Sigmoid colon (tissue), 4 donors: ENCODE measurements around the gene RAD51.

Experiments
- EP300 ChIP-seq, 4 donors: sonication (generic); formaldehyde crosslinking; IDR thresholded peaks; one replicate each; pipeline ENCODE4 v1.6.1; 2017; ENCODE audit warnings: antibody characterized with exemption in 4 of 4
- POLR2A ChIP-seq, 2 donors: fragments of 450-650 bp; IDR thresholded peaks; one replicate each; pipeline ENCODE4 v1.6.1; 2016; ENCODE audit warnings: antibody characterized with exemption in 2 of 2, mild to moderate bottlenecking in 2 of 2, moderate library complexity in 2 of 2
- TF ChIP-seq, protein P1 (sequence below), 4 experiments: fragments of 450-650 bp in 3 of 4; fragments of 200-600 bp in 1 of 4; IDR thresholded peaks; one replicate each; pipeline ENCODE4 v1.5.1; 2016 to 2019; ENCODE audit warnings: antibody characterized with exemption in 4 of 4, mild to moderate bottlenecking in 3 of 4, moderate library complexity in 2 of 4

DNA sequence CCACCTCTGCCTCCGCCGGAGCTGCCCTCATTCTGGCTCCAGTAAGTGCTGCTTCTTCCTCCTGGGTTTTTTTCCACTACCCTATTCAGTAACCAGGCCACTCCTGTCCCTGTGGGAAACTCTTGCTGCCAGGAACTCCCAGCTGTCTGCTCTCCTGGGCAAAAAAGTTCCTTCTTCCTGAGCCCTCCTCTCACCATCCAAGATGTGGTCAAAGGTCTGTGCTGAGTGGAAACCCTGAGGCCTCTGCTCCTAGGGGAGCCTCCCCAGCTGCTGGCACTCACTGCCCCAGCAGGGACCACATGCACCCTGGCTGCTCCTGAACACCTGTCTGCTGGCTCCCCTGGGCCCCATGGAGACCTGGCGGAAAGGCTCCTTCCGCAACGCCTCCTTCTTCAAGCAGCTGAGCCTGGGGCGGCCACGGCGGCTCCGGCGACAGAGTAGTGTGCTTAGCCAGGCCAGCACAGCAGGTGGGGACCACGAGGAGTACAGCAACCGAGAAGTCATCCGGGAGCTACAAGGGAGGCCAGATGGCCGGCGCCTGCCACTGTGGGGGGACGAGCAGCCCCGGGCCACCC is 75.3 kb downstream of the RAD51 start:
- TF ChIP-seq, protein P1, sequence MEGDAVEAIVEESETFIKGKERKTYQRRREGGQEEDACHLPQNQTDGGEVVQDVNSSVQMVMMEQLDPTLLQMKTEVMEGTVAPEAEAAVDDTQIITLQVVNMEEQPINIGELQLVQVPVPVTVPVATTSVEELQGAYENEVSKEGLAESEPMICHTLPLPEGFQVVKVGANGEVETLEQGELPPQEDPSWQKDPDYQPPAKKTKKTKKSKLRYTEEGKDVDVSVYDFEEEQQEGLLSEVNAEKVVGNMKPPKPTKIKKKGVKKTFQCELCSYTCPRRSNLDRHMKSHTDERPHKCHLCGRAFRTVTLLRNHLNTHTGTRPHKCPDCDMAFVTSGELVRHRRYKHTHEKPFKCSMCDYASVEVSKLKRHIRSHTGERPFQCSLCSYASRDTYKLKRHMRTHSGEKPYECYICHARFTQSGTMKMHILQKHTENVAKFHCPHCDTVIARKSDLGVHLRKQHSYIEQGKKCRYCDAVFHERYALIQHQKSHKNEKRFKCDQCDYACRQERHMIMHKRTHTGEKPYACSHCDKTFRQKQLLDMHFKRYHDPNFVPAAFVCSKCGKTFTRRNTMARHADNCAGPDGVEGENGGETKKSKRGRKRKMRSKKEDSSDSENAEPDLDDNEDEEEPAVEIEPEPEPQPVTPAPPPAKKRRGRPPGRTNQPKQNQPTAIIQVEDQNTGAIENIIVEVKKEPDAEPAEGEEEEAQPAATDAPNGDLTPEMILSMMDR (IDR thresholded peaks at IDR 0.05), result no peak
- TF ChIP-seq POLR2A (IDR thresholded peaks at IDR 0.05), result no peak
- TF ChIP-seq EP300 (IDR thresholded peaks at IDR 0.05), result no peak
